Tibial artery (tissue), 4 donors: ENCODE measurements around the gene PPT1.

Experiments
- DNase-seq, 2 donors: peaks; one replicate each; pipeline ENCODE4 v3.0.0-alpha.2; 2019
- H3K27ac ChIP-seq, 2 donors: fragments of 200-600 bp; sonication (generic) in 1 of 2; 1 replicate in 1 of 2; 2 replicates in 1 of 2; pipeline ENCODE4 v1.5.1; 2018 to 2019; ENCODE audit warnings: mild to moderate bottlenecking in 1 of 2
- H3K27me3 ChIP-seq, 2 donors: fragments of 200-600 bp; sonication (generic) in 1 of 2; one replicate each; pipeline versions ENCODE4 v1.5.1 to v1.6.0; 2016 to 2019
- H3K36me3 ChIP-seq, 3 donors: fragments of 200-600 bp; sonication (generic) in 2 of 3; one replicate each; pipeline ENCODE4 v1.5.1; 2016 to 2019; ENCODE audit warnings: mild to moderate bottlenecking in 2 of 3
- H3K4me1 ChIP-seq, 4 donors: fragments of 200-600 bp; sonication (generic) in 2 of 4; 1 replicate in 3 of 4; 2 replicates in 1 of 4; pipeline ENCODE4 v1.5.1; 2016 to 2019
- H3K4me3 ChIP-seq, 2 donors: fragments of 200-600 bp; sonication (generic) in 1 of 2; 1 replicate in 1 of 2; 2 replicates in 1 of 2; pipeline ENCODE4 v1.5.1; 2018 to 2019; ENCODE audit warnings: mild to moderate bottlenecking in 2 of 2
- H3K9me3 ChIP-seq, 3 donors: fragments of 200-600 bp; sonication (generic) in 1 of 3; one replicate each; pipeline ENCODE4 v1.5.1; 2016 to 2019
- intact Hi-C: fragments of 100-400 bp; cut with DNase I; formaldehyde crosslinking; loops from one replicate; pipeline ENCODE4 v1.15.0; 2023; ENCODE audit warnings: low total_unique reads
- TF ChIP-seq, protein P1 (sequence below), 2 experiments: fragments of 200-600 bp in 1 of 2; fragments of 450-650 bp in 1 of 2; IDR thresholded peaks; one replicate each; pipeline ENCODE4 v1.5.1; 2017 to 2019; ENCODE audit warnings: antibody characterized with exemption in 2 of 2, mild to moderate bottlenecking in 1 of 2, moderate library complexity in 1 of 2

The PPT1 gene

DNA sequence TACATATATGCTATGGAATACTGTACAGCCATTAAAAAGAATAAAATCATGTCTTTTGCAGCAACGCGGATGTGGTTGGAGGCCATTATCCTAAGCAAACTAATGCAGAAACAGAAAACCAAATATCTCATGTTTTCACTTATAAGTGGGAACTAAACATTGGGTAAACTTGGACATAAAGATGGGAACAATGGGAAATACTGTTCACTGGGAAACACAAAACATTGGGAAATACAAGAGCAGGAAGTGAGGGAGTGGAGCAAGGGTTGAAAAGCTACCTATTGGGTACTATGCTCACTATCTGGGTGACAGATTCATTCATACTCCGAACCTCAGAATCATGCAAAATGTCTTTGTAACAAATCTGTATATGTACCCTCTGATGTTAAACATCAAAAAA, 17.3 kb upstream of the PPT1 start:
- no peak overlapping the region for H3K27ac ChIP-seq
- intact Hi-C loops = no loop called here
- no peak overlapping the region for H3K4me3 ChIP-seq
- no peak for DNase-seq
- H3K9me3 ChIP-seq = peaks cover 0 to 18% (median 13%) of the 10 kb centered on the region in 3 donors
- TF ChIP-seq, protein P1, sequence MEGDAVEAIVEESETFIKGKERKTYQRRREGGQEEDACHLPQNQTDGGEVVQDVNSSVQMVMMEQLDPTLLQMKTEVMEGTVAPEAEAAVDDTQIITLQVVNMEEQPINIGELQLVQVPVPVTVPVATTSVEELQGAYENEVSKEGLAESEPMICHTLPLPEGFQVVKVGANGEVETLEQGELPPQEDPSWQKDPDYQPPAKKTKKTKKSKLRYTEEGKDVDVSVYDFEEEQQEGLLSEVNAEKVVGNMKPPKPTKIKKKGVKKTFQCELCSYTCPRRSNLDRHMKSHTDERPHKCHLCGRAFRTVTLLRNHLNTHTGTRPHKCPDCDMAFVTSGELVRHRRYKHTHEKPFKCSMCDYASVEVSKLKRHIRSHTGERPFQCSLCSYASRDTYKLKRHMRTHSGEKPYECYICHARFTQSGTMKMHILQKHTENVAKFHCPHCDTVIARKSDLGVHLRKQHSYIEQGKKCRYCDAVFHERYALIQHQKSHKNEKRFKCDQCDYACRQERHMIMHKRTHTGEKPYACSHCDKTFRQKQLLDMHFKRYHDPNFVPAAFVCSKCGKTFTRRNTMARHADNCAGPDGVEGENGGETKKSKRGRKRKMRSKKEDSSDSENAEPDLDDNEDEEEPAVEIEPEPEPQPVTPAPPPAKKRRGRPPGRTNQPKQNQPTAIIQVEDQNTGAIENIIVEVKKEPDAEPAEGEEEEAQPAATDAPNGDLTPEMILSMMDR (IDR thresholded peaks at IDR 0.05) = no peak
- no peaks in the 10 kb centered on the region for H3K4me1 ChIP-seq
- no peaks in the 10 kb centered on the region for H3K36me3 ChIP-seq
- H3K27me3 ChIP-seq = peaks cover 0 to 12% of the 10 kb centered on the region in 2 donors

DNA sequence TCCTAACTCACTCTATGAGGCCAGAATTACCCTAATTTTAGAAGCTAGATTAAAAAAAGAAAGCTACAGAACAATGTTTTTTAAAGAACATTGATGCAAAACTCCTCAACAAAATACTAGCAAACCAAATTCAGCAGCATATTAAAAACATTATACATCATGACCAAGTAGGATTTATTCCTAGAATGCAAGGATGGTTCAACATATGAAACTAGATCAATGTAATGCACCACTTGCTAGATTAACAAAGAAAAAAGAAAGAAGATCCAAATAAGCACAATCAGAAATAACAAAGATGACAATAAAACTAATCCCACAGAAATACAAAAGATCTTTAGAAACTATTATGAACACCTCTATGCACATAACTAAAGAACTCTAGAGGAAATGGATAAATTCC, 13.3 kb upstream of the PPT1 start:
- no peak overlapping the region for H3K27ac ChIP-seq
- no peaks in the 10 kb centered on the region for H3K36me3 ChIP-seq
- no peak for DNase-seq
- TF ChIP-seq, protein P1 (IDR thresholded peaks at IDR 0.05) = no peak
- H3K27me3 ChIP-seq = peaks cover 0 to 12% of the 10 kb centered on the region in 2 donors
- peaks cover 0 to 21% (median 13%) of the 10 kb centered on the region in 3 donors for H3K9me3 ChIP-seq
- intact Hi-C loops = no loop called here
- no peaks in the 10 kb centered on the region for H3K4me1 ChIP-seq
- H3K4me3 ChIP-seq = no peak overlapping the region

DNA sequence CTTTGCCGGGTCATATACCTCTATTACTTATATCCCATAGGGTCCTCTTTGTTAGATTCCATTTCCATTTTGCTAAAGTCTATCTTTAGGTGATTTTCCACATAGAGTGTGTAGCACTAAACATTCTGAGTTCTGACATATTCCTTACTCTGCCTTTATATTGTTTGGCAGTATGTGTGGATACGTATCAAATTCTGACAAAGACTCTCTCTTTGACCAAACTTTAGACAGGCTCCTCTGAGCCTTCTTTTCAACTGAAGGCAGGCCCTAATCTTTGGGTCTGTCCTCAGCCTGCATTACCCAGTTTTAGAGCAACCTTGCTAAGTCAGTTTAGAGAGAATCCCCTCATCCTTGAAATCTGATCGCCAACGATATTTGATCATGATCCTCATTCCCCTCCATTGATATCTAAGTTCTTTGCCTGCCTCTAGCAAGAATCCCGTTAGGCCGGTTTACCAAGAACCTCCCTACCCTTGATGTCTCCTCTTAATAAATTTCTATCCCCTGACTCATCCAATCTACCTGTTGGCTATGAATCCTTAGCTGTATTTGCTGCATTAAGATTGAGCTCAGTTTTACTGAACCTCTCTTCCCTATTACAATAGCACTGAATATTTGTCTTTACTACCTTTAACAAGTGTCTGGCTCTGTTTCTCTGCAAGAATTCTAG, 10.4 kb upstream of the PPT1 start:
- Histone ChIP-seq H3K27ac (no peak overlapping the region), H3K36me3 (no peaks in the 10 kb centered on the region), H3K4me3 (no peak overlapping the region), H3K4me1 (no peaks in the 10 kb centered on the region), H3K9me3 (peaks cover 0 to 34% (median 17%) of the 10 kb centered on the region in 3 donors), H3K27me3 (peaks cover 0 to 5% of the 10 kb centered on the region in 2 donors)
- DNase-seq = no peak
- intact Hi-C loops = no loop called here
- TF ChIP-seq, protein P1 (IDR thresholded peaks at IDR 0.05) = no peak

DNA sequence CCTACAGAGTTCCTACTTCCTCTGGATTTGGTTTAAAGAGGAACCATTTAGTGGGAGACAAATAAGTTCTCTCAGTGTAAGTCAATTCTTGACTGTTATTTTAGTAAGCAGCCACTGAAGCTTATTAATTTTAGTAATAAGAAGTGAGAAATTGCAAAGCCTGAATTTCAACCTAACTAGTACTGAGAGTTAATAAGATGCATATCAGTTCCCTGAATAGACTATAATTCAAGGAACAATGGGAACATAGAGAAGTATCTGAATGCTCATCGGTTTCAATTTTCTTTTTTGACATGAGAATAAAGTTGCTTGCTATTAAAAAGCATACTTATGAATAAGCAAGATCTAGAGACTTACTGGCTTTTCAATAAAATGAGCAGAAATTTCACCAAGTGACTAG, 8.0 kb upstream of the PPT1 start:
- Histone ChIP-seq H3K27me3 (no peaks in the 10 kb centered on the region), H3K4me3 (no peak overlapping the region), H3K36me3 (no peaks in the 10 kb centered on the region), H3K9me3 (peaks cover 0 to 21% (median 9%) of the 10 kb centered on the region in 3 donors), H3K4me1 (no peaks in the 10 kb centered on the region), H3K27ac (no peak overlapping the region)
- TF ChIP-seq, protein P1 (IDR thresholded peaks at IDR 0.05) = no peak
- intact Hi-C loops = no loop called here
- no peak for DNase-seq

DNA sequence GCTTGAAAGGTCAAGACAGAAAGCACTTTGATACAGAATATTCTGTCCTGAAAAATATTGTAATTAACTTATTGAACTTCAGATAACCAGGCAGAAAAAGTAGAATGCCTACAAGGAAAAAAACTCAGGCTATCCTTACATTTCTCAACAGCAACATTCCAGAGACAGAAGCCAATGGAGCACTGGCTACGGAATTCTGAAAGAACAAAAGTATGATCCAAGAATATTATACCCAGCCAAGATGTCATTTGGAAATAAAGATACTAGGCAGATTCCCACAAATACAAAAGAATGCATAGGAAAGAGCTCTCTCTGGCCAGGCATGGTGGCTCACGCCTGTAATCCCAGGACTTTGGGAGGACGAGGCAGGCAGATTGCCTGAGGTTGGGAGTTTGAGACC, 5.8 kb upstream of the PPT1 start:
- TF ChIP-seq, protein P1 (IDR thresholded peaks at IDR 0.05) = no peak
- no peak for DNase-seq
- intact Hi-C loops = no loop called here
- Histone ChIP-seq H3K27me3 (no peaks in the 10 kb centered on the region), H3K4me3 (no peak overlapping the region), H3K4me1 (no peaks in the 10 kb centered on the region), H3K36me3 (no peaks in the 10 kb centered on the region), H3K9me3 (peaks cover 0 to 14% (median 4%) of the 10 kb centered on the region in 3 donors), H3K27ac (no peak overlapping the region)
